ENCODE results near the gene SMOC2.

- TF ChIP-seq, protein P1, sequence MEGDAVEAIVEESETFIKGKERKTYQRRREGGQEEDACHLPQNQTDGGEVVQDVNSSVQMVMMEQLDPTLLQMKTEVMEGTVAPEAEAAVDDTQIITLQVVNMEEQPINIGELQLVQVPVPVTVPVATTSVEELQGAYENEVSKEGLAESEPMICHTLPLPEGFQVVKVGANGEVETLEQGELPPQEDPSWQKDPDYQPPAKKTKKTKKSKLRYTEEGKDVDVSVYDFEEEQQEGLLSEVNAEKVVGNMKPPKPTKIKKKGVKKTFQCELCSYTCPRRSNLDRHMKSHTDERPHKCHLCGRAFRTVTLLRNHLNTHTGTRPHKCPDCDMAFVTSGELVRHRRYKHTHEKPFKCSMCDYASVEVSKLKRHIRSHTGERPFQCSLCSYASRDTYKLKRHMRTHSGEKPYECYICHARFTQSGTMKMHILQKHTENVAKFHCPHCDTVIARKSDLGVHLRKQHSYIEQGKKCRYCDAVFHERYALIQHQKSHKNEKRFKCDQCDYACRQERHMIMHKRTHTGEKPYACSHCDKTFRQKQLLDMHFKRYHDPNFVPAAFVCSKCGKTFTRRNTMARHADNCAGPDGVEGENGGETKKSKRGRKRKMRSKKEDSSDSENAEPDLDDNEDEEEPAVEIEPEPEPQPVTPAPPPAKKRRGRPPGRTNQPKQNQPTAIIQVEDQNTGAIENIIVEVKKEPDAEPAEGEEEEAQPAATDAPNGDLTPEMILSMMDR (IDR thresholded peaks at IDR 0.05) = no peak
- TF ChIP-seq ZNF302 (CRISPR knock-in tag; IDR thresholded peaks at IDR 0.05) = no peak
- no peak for TF ChIP-seq MAFK (IDR thresholded peaks at IDR 0.05; ENCODE audit: partially characterized antibody)
- TF ChIP-seq EP300 (IDR thresholded peaks at IDR 0.05) = no peak
- TF ChIP-seq POLR2A (IDR thresholded peaks at IDR 0.05; ENCODE audit: low read length) = no peak
- no peak for TF ChIP-seq RAD21 (conservative IDR thresholded peaks at IDR 0.05 in 1 of 2, IDR thresholded peaks at IDR 0.05 in 1 of 2)
- no peak for TF ChIP-seq NR3C1 (IDR thresholded peaks at IDR 0.05)
- no peak for TF ChIP-seq HDAC2 (IDR thresholded peaks at IDR 0.05)
- TF ChIP-seq ZSCAN20 (CRISPR knock-in tag; IDR thresholded peaks at IDR 0.05) = no peak
- TF ChIP-seq, protein P2, sequence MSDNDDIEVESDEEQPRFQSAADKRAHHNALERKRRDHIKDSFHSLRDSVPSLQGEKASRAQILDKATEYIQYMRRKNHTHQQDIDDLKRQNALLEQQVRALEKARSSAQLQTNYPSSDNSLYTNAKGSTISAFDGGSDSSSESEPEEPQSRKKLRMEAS (IDR thresholded peaks at IDR 0.05) = no peak
- TF ChIP-seq RCOR1 (IDR thresholded peaks at IDR 0.05; ENCODE audit: low read depth, low read length) = no peak
- TF ChIP-seq HES2 (IDR thresholded peaks at IDR 0.05) = no peak
- TF ChIP-seq SMC3 (IDR thresholded peaks at IDR 0.05) = no peak
- TF ChIP-seq, protein P3, sequence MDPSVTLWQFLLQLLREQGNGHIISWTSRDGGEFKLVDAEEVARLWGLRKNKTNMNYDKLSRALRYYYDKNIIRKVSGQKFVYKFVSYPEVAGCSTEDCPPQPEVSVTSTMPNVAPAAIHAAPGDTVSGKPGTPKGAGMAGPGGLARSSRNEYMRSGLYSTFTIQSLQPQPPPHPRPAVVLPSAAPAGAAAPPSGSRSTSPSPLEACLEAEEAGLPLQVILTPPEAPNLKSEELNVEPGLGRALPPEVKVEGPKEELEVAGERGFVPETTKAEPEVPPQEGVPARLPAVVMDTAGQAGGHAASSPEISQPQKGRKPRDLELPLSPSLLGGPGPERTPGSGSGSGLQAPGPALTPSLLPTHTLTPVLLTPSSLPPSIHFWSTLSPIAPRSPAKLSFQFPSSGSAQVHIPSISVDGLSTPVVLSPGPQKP (IDR thresholded peaks at IDR 0.05; ENCODE audit: low read depth, low read length) = no peak
Observed at GRCh38 chr6:168528474-168529095, 87.6 kb downstream of the SMOC2 start.

Data from A549 (cell line).